HEK293T (cell line): ENCODE measurements around the gene VNN1.

Source experiments
- ARNT ChIP-seq: fragments of 450-650 bp; IDR thresholded peaks from 2 replicates; pipeline ENCODE4 v1.6.1; 2017; ENCODE audit warnings: mild to moderate bottlenecking
- BHLHE40 ChIP-seq: fragments of 450-650 bp; IDR thresholded peaks from 2 replicates; pipeline ENCODE4 v1.6.1; 2016; ENCODE audit warnings: mild to moderate bottlenecking, moderate library complexity, borderline replicate concordance
- ELF4 ChIP-seq: fragments of 450-650 bp; IDR thresholded peaks from 2 replicates; pipeline ENCODE4 v1.6.1; 2017; ENCODE audit warnings: antibody characterized with exemption
- FOXA1 ChIP-seq: fragments of 450-650 bp; IDR thresholded peaks from 2 replicates; pipeline ENCODE4 v1.6.1; 2016; ENCODE audit warnings: mild to moderate bottlenecking
- FOXK2 ChIP-seq: fragments of 450-650 bp; IDR thresholded peaks from 2 replicates; pipeline ENCODE4 v1.6.1; 2016; ENCODE audit warnings: mild to moderate bottlenecking
- FOXM1 ChIP-seq: fragments of 450-650 bp; IDR thresholded peaks from 2 replicates; pipeline ENCODE4 v1.6.1; 2017; ENCODE audit warnings: mild to moderate bottlenecking, borderline replicate concordance
- HDGF ChIP-seq: fragments of 450-650 bp; IDR thresholded peaks from 2 replicates; pipeline ENCODE4 v1.6.1; 2017; ENCODE audit warnings: antibody characterized with exemption, borderline replicate concordance
- L3MBTL2 ChIP-seq: fragments of 450-650 bp; conservative IDR thresholded peaks from 2 replicates; pipeline ENCODE4 v1.6.1; 2016; ENCODE audit warnings: mild to moderate bottlenecking
- NFRKB ChIP-seq: fragments of 450-650 bp; IDR thresholded peaks from 2 replicates; pipeline ENCODE4 v1.6.1; 2016; ENCODE audit warnings: mild to moderate bottlenecking, moderate library complexity
- PKNOX1 ChIP-seq: fragments of 450-650 bp; IDR thresholded peaks from 2 replicates; pipeline ENCODE4 v1.6.1; 2016
- SP1 ChIP-seq: fragments of 450-650 bp; IDR thresholded peaks from 2 replicates; pipeline ENCODE4 v1.6.1; 2017
- SUZ12 ChIP-seq: fragments of 450-650 bp; IDR thresholded peaks from 2 replicates; pipeline ENCODE4 v1.6.1; 2016; ENCODE audit warnings: mild to moderate bottlenecking
- TARDBP ChIP-seq: fragments of 450-650 bp; IDR thresholded peaks from 2 replicates; pipeline ENCODE4 v1.6.1; 2016

- TF ChIP-seq SUZ12 (no peak), ARNT (no peak), TARDBP (no peak), PKNOX1 (no peak), FOXM1 (no peak), SP1 (no peak), L3MBTL2 (no peak), FOXK2 (no peak), FOXA1 (no peak), BHLHE40 (no peak), ELF4 (no peak), NFRKB (no peak), HDGF (no peak)
These were observed 62.8 kb downstream of the VNN1 start for GRCh38 chr6:132651062-132651461.
